Stimulated activated naive B cell treated with anti-CD40 and anti-IgM and Interleukin-4, amounts not matched to agents 10 μg/mL and 1 μg/mL and 100 μg/mL, for 72 hours (primary cell): ENCODE results near the gene EDN3.
"Not testable (repeated sequence)": the region's sequence is repeated elsewhere in the genome, so short reads cannot be mapped to it uniquely, and the experiment has no call there.

Experiments
- ATAC-seq, 2 donors: fragments of 150-1000 bp; cut with Tn5 transposase; replicated peaks; 2 replicates each; pipeline ENCODE4 v1.10.0; 2021; ENCODE audit warnings: moderate library complexity in 1 of 2
- DNase-seq: peaks from one replicate; pipeline ENCODE4 v3.0.0; 2021
- H3K27ac Mint-ChIP-seq: one replicate; pipeline ENCODE4 v1.8.0; 2022; ENCODE audit warnings: mild to moderate bottlenecking, mixed read lengths
- H3K27me3 Mint-ChIP-seq, 2 donors: one replicate each; pipeline ENCODE4 v1.8.0; 2022; ENCODE audit warnings: mixed read lengths in 2 of 2
- H3K36me3 Mint-ChIP-seq, 2 donors: one replicate each; pipeline ENCODE4 v1.8.0; 2022; ENCODE audit warnings: mixed read lengths in 2 of 2, mild to moderate bottlenecking in 1 of 2
- H3K4me1 Mint-ChIP-seq, 2 donors: one replicate each; pipeline ENCODE4 v1.8.0; 2022; ENCODE audit warnings: mixed read lengths in 2 of 2, mild to moderate bottlenecking in 1 of 2
- H3K4me3 Mint-ChIP-seq, 2 donors: one replicate each; pipeline ENCODE4 v1.8.0; 2022; ENCODE audit warnings: mild to moderate bottlenecking in 2 of 2, mixed read lengths in 2 of 2, moderate library complexity in 1 of 2
- H3K9me3 Mint-ChIP-seq, 2 donors: one replicate each; pipeline ENCODE4 v1.8.0; 2022; ENCODE audit warnings: mixed read lengths in 2 of 2, mild to moderate bottlenecking in 1 of 2

Gene EDN3

DNA sequence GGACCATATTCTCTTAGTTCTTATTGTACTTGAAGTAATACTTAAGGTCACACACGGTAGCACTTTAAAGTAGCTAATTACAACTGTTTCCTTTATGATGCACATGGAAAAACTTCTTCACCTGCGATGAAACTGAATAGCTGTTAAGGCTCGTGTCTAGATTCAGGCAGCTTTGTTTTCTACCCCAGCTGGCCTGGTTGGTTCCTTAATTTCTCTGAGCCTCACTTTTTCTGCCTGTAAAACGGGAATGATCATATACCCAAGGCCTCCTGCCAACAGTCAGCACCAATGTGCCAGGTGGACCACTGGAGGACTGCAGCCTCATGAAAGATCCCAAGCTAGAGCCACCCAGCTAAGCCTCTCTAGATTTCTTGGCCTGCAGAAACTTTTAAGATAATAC is 35.0 kb downstream of the EDN3 start:
- peaks cover 22 to 26% of the 10 kb centered on the region in 2 donors for H3K27me3 Mint-ChIP-seq
- H3K4me1 Mint-ChIP-seq = peaks cover 4 to 5% of the 10 kb centered on the region in 2 donors
- peaks cover 0 to 2% of the 10 kb centered on the region in 2 donors for H3K9me3 Mint-ChIP-seq
- no peak for ATAC-seq
- no peak overlapping the region for H3K4me3 Mint-ChIP-seq
- no peaks in the 10 kb centered on the region for H3K36me3 Mint-ChIP-seq
- DNase-seq = no peak
- no peak overlapping the region for H3K27ac Mint-ChIP-seq

DNA sequence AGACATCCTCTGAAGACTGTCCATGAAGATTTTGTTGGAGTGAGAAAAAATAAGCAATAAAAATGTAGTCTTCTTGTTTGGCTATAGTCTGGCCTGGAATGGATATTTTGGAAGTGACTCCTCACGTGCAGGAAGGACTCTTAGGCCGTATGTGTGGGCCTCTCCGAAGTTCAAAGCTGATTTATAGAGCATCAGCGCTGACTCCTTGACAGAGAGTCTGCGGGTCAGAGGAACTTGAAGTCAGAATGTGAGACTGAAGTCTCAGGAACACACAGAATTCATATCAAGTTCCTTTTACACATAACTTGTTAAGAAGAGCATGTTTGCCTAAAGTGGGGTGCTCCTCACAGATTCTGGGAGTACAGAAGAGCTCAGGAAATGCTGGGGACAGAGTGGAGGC is 36.1 kb downstream of the EDN3 start:
- DNase-seq = no peak
- Mint-ChIP-seq H3K9me3 (peaks cover 0 to 2% of the 10 kb centered on the region in 2 donors), H3K4me3 (no peak overlapping the region), H3K27me3 (peaks cover 14 to 19% of the 10 kb centered on the region in 2 donors), H3K4me1 (peaks cover 4 to 5% of the 10 kb centered on the region in 2 donors), H3K36me3 (no peaks in the 10 kb centered on the region), H3K27ac (no peak overlapping the region)
- no peak for ATAC-seq

DNA sequence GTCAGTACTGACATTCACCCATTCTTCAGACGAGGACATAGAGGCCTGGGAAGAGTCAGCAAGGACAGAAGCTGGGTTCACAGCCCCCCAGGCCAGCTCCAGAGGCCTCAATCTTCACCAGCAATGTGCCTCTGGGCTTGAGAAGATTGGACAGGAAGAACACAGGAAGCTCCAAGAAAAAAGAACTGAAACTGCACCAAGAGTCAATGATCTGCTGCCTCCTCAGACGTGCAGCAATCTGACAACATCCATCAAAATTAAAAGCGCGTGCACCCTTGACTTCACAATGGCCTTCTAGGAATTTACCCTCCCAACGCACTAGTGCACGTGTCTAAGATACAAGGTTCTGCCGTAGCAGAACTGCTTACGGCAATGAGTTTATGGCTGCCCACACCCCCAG is 38.0 kb downstream of the EDN3 start:
- peak overlapping the region; percentile 54 for H3K27ac Mint-ChIP-seq
- ATAC-seq = peak; percentile 59 to 66

DNA sequence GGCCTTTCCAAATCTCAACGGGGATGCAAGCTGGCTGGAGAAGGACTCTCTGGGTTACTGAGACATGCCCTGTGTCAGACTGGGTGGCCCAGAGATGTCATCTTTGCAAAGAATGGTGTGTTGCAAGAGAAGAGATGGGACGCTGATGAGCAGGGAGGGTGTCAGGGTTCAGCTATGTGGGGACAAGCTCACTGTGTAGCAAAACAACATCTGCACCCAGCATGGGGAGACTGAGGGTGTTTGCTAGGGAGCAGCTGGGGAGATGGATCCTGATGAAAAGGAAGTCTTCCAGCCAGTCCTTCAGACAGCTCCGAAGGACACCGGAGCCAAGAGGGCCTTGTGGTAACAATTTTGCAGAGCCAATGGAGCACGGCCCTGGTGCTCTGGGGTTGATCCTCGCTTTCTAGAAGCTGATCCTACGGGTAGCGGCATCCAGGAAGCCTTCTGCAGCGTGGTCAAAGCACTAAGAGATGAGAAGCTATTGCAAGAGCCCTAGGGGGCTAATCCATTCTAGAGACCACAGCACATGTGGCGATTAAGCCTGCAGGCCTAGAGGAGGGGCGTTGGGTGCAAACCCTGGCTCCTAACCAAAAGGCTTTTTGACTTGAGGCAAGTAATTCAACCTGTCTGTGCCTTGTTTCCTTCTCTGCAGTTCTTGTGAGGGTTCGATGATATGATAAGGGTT is 39.9 kb downstream of the EDN3 start:
- H3K36me3 Mint-ChIP-seq = peaks cover 0 to 4% of the 10 kb centered on the region in 2 donors
- ATAC-seq (no peak), DNase-seq (no peak)
- no peak overlapping the region for H3K27ac Mint-ChIP-seq
- H3K4me1 Mint-ChIP-seq = peaks cover 4 to 6% of the 10 kb centered on the region in 2 donors
- peaks cover 0 to 3% of the 10 kb centered on the region in 2 donors for H3K27me3 Mint-ChIP-seq
- H3K9me3 Mint-ChIP-seq = peaks cover 4 to 11% of the 10 kb centered on the region in 2 donors
- H3K4me3 Mint-ChIP-seq = no peak overlapping the region

More for the DNA sequence above, 38.0 kb downstream of the EDN3 start:
- peaks cover 6 to 13% of the 10 kb centered on the region in 2 donors for H3K27me3 Mint-ChIP-seq
- DNase-seq, H3K36me3 Mint-ChIP-seq, H3K9me3 Mint-ChIP-seq, H3K4me1 Mint-ChIP-seq, H3K4me3 Mint-ChIP-seq: not testable (repeated sequence)

DNA sequence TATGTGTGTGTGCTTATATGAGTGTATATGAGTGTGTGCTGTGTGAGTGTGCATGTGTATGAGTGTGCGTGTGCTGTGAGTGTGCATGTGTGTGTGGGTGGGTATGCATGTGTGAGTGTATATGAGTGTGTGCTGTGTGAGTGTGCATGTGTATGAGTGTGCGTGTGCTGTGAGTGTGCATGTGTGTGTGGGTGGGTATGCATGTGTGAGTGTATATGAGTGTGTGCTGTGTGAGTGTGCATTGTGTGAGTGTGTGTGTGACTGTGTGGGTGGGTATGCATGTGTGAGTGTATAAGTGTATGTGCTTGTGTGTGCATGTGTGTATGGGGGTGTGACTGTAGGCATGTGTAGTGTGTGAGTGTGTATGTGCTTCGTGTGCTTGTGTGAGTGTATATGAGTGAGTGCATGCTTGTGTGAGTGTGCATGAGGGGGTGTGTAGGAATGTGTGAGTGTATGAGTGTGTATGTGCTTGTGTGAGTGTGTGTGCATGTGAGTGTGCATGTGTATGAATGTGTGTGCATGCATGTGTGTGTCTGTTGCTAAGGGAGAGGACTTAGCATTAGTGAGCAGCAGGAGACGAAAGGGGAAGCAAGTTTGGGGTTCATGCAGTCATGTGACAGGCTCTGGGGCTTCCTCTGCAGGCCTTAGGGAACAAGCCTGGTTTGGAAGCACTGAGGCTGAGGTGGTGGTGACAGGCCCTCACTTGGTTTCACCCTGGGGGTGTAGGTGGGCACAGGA is 41.0 kb downstream of the EDN3 start:
- H3K9me3 Mint-ChIP-seq = peaks cover 4 to 11% of the 10 kb centered on the region in 2 donors
- not testable (repeated sequence) for H3K4me3 Mint-ChIP-seq, H3K27ac Mint-ChIP-seq, DNase-seq, H3K27me3 Mint-ChIP-seq, H3K36me3 Mint-ChIP-seq, H3K4me1 Mint-ChIP-seq
- peak; percentile 37 to 50 for ATAC-seq

DNA sequence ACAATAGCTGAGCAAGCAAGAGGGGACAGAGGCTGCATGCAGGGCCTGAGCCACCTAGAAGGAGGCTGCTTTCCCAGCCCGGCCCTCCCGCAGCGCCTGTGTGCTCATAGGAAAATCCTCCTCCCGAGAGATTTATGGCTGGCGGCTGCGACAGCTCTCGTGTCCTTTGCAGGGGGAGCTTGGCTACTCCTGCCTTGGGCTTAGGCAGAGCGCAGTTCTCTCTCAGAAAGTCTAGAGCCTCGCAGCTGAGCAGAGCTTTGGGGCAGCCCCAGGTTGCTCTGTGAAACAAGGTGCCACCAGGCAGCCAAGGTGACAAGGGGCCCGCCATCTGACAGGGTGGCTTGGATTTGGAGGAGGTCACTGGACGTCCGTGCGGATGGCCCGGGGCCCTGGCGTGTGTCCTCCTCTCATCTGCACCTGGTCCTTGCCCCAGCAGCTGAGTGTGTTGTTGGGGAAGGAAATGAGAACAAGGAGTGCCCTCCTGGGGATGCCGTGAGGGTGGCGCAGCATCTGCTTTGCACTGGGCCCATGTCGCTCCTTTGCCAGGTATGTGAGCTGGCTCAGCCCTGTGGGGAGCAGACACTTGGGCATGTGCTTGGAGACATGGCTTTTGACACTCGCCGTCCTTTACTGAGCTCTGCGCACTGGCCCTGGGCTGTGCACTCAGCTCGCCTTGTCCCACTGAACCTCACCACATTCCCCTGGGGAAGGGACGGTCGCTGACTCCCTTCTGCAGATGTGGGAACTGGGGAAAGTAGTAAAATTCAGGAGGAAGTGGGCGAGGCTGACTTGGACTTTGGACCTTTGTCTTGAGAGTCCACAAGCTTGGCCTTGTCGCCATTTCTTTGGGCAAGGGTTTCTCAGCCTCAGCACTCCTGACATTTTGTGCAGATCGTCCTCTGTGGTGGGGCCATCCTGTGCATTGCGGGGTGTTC is 41.9 kb downstream of the EDN3 start:
- ATAC-seq (peak; percentile 62), DNase-seq (no peak)
- Mint-ChIP-seq H3K27ac (no peak overlapping the region), H3K9me3 (peaks cover 8 to 11% of the 10 kb centered on the region in 2 donors), H3K4me3 (no peak overlapping the region), H3K36me3 (peaks cover 0 to 4% of the 10 kb centered on the region in 2 donors), H3K27me3 (peaks cover 0 to 3% of the 10 kb centered on the region in 2 donors), H3K4me1 (peaks cover 4 to 6% of the 10 kb centered on the region in 2 donors)

DNA sequence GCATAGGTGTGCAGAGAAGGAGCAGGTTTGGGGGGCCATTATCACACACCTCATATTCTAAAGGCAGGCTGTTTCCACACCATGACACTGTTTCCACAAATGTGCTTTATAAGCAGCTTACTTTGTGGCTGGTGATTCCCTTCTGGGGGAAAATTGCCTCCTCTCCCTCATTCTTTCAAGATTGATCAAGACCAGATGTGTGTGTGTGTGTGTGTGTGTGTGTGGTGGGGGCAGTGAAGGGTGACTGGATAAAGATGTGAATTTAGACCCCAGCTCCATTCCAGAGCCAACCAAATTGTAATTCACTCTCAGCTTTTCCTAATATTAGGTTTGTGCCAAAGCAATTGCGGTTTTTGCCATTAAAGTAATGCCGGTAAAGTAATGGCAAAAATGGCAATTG is 45.6 kb downstream of the EDN3 start:
- Mint-ChIP-seq H3K4me1 (peaks cover 0 to 3% of the 10 kb centered on the region in 2 donors), H3K36me3 (peaks cover 0 to 4% of the 10 kb centered on the region in 2 donors), H3K27ac (no peak overlapping the region), H3K4me3 (no peak overlapping the region), H3K27me3 (no peaks in the 10 kb centered on the region), H3K9me3 (peaks cover 9% of the 10 kb centered on the region in 2 donors)
- DNase-seq = no peak
- ATAC-seq = no peak

DNA sequence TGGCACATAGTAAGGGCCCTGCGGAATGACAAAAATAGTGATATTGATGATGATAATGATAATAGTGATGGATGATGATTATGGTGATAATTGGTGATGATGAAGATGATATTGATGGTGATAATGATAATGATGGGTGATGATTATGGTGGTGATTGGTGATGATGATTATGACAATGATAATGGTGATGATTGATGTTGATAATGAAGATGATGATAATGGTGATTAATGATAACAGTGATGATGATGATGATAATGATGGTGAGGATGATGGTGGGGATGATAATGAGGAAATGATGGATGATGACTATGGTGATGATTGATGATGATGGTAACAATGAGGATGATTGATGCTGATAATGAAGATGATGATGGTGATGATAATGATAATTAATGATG is 48.9 kb downstream of the EDN3 start:
- Mint-ChIP-seq H3K36me3 (no peaks in the 10 kb centered on the region), H3K4me3 (no peak overlapping the region), H3K27me3 (no peaks in the 10 kb centered on the region), H3K4me1 (no peaks in the 10 kb centered on the region), H3K9me3 (peaks cover 5% of the 10 kb centered on the region in 2 donors), H3K27ac (no peak overlapping the region)
- ATAC-seq (no peak), DNase-seq (no peak)

DNA sequence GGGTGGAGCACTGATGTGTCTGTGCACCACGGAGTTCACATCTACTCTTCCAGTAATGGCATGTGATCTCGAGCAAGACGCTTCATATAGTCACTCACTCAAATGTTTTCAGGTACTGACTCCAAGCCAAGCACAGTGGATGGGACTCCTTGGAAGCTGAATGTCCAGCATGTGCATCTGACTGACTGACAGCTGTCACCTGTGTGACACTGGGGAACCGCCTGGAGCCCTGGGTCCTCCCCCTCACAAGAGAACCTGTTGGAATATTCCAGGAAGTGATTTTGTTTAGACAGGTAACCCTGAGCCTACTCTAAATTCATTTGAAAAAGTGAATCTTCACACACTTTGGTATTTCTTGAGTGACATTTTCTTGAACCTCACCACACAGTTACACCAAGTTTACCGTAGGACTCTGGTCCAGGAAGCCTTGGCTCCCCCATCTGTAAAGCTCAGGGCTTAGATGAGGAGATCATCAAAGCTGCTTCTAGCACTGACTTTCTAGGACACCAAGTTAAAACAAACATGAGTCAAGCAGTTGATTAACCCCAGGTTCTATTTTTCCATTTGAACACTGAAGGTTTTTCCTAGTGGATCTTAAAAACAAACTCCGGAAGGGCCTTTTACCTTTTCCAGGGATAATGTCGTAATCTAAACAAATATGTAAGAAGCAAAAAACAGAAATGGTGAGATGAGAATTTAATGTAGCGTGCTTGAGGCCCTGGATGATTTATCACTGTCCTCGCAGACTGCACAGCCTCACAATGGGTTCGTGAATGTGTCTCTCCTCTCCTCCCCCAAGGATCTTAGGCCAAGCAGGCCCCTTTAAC is 50.1 kb downstream of the EDN3 start:
- no peak overlapping the region for H3K27ac Mint-ChIP-seq
- ATAC-seq = no peak
- peaks cover 0 to 5% of the 10 kb centered on the region in 2 donors for H3K9me3 Mint-ChIP-seq
- H3K4me1 Mint-ChIP-seq = no peaks in the 10 kb centered on the region
- H3K4me3 Mint-ChIP-seq = no peak overlapping the region
- DNase-seq = no peak
- no peaks in the 10 kb centered on the region for H3K36me3 Mint-ChIP-seq
- H3K27me3 Mint-ChIP-seq = peaks cover 0 to 4% of the 10 kb centered on the region in 2 donors

DNA sequence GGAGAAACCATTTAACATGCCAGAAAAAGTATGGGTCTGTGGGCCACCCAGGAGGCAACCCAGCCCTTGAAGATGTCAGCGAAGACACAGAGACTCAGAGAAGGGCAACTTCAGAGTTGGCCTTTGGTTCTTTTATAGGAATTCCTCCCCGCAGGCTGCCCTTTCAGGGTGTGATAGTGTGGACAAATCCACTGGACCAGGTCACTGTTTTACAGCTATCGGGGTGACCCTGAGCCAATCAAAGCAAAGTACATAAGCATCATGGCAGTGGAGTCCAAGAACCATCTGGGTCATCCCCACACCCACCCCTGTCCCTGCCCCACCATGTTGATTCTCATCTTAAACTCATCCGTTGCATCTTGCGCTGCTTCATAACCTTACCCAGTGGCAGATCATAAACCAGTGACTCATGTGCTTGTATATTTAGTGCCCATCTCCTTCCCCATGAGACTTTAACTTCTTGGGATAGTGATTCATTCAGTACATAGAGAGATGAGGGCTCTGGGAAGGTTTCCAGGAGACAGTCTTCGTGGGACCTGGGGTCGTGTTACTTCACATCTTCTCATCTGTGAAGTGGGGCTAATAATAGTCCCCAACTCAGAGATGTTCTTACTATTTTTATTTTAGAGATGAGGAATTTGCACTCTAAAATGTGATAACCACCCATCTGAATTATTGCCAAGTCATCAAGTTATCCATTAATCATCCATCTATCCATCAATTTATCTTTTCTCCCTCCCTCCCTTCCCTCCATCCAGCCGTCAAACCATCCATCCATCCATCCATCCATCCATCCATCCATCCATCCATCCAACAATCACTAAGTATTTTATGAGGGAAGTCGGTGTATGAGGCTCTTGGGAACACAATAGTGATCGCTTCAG is 51.0 kb downstream of the EDN3 start:
- Mint-ChIP-seq H3K4me1 (no peaks in the 10 kb centered on the region), H3K36me3 (no peaks in the 10 kb centered on the region), H3K27ac (no peak overlapping the region), H3K4me3 (no peak overlapping the region), H3K9me3 (peaks cover 0 to 5% of the 10 kb centered on the region in 2 donors), H3K27me3 (peaks cover 7 to 10% of the 10 kb centered on the region in 2 donors)
- ATAC-seq (no peak), DNase-seq (no peak)

DNA sequence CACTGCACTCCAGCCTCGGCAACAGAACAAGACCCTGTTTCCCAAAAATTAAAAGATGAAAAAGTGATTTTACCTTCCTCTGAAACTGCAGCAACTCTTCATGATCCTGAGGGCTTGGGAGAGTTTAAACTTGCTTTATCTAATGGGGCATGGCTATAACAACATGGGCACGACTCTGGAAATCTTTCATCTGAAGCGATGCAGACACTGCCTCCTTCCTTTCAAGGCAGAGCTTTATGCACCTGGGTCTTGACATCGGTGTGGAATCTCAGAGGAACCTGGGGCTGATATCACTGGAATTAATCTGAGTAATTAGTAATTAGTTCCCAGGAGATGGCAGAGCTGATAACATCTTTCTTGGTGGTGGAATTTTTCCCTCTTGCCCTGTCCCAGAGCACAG is 52.1 kb downstream of the EDN3 start:
- no peak for DNase-seq
- Mint-ChIP-seq H3K27ac (no peak overlapping the region), H3K4me3 (no peak overlapping the region), H3K36me3 (no peaks in the 10 kb centered on the region), H3K9me3 (no peaks in the 10 kb centered on the region), H3K27me3 (peaks cover 18 to 19% of the 10 kb centered on the region in 2 donors), H3K4me1 (no peaks in the 10 kb centered on the region)
- ATAC-seq = no peak

DNA sequence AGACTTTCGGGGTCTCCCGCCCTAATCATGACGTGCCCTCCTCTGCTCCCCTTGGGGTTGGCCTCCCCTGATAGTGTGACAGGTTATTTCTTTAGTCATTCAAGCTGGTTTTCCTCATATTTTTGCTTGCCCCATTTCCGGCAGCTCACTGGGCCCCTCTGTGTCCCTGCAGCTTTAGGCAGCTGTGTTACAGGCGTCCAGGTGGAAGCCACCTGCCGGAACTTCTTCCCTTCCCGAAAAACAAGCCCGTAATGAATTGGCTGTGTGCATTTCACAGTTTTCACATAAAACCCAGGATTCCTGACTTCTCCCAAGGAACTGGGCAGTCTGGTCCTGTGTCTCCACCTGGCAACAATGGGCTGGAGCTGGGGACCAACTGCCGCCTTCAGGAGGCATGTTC is 52.6 kb downstream of the EDN3 start:
- Mint-ChIP-seq H3K9me3 (no peaks in the 10 kb centered on the region), H3K36me3 (no peaks in the 10 kb centered on the region), H3K4me1 (no peaks in the 10 kb centered on the region), H3K27ac (no peak overlapping the region), H3K27me3 (peaks cover 20 to 21% of the 10 kb centered on the region in 2 donors), H3K4me3 (no peak overlapping the region)
- no peak for DNase-seq
- ATAC-seq = no peak

DNA sequence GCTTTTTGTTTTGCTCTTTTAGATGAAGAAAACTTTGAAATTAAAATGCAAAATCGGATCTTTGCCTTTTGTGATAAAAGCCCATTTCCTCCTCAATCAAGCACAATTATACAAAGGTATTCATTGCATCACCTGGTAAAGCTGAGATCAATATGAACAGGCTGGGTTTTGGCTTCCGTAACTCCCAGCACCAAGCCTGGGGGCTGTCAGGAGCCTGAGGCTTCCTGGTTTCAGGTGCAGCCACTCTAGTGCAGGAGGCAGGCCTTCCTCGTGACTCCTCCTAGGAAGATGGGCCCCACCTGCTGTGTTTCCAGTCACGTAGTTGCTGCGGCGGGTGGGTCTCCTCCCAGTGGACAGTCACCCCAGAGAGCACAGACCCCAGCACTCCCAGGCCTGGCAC is 54.0 kb downstream of the EDN3 start:
- no peak overlapping the region for H3K27ac Mint-ChIP-seq
- no peak for ATAC-seq
- no peak overlapping the region for H3K4me3 Mint-ChIP-seq
- no peak for DNase-seq
- peaks cover 4 to 5% of the 10 kb centered on the region in 2 donors for H3K4me1 Mint-ChIP-seq
- H3K27me3 Mint-ChIP-seq = peaks cover 20 to 21% of the 10 kb centered on the region in 2 donors
- H3K9me3 Mint-ChIP-seq = no peaks in the 10 kb centered on the region
- no peaks in the 10 kb centered on the region for H3K36me3 Mint-ChIP-seq
